CD14-positive monocyte (primary cell): ENCODE results near the gene KLHL24. TPM values are rescaled to one million over a fixed set of nuclear protein-coding genes. Genes with fewer than 3 reads are reported as not detected.

Experiments
- DNase-seq, 3 donors: peaks; one replicate each; pipeline ENCODE4 v3.0.0-alpha.2; 2011 to 2022
- H2AFZ ChIP-seq: 2 replicates; pipeline ENCODE4 v1.6.0; 2012; ENCODE audit warnings: mild to moderate bottlenecking, low read depth, low read length, inconsistent platforms; ENCODE audit not compliant: insufficient read depth, poor library complexity, severe bottlenecking
- H3K27ac ChIP-seq, 2 donors: 1 replicate in 1 of 2; 2 replicates in 1 of 2; pipeline ENCODE4 v1.5.1; 2012 to 2013; ENCODE audit warnings: low read length in 2 of 2, control low read depth in 1 of 2, inconsistent platforms in 1 of 2, low read depth in 1 of 2, mild to moderate bottlenecking in 1 of 2
- H3K27me3 ChIP-seq, 2 donors: one replicate each; pipeline versions ENCODE4 v1.6.0 to v1.6.1; 2011 to 2013; ENCODE audit warnings: low read length in 2 of 2; ENCODE audit not compliant: control insufficient read depth in 2 of 2, insufficient read depth in 2 of 2
- H3K36me3 ChIP-seq, 2 donors: replicated peaks in 1 of 2; 1 replicate in 1 of 2; 2 replicates in 1 of 2; pipeline versions ENCODE4 v1.5.1 to v1.6.1; 2012 to 2013; ENCODE audit warnings: low read length in 2 of 2, control low read depth in 1 of 2, inconsistent platforms in 1 of 2, mild to moderate bottlenecking in 1 of 2; ENCODE audit not compliant: insufficient read depth in 2 of 2, control insufficient read depth in 1 of 2
- H3K4me1 ChIP-seq, 2 donors: 1 replicate in 1 of 2; 2 replicates in 1 of 2; pipeline versions ENCODE4 v1.5.1 to v1.6.1; 2012 to 2013; ENCODE audit warnings: low read length in 2 of 2, control low read depth in 1 of 2, inconsistent platforms in 1 of 2, mild to moderate bottlenecking in 1 of 2, moderate library complexity in 1 of 2; ENCODE audit not compliant: insufficient read depth in 2 of 2, control insufficient read depth in 1 of 2
- H3K4me2 ChIP-seq: replicated peaks from 2 replicates; pipeline ENCODE3; 2012; ENCODE audit warnings: low read length, moderate library complexity, mild to moderate bottlenecking; ENCODE audit not compliant: poor library complexity, severe bottlenecking; ENCODE audit errors: extremely low read depth
- H3K4me3 ChIP-seq, 3 experiments: fragments of 200-600 bp in 1 of 3; sonication (generic) in 1 of 3; replicated peaks in 1 of 3; 1 replicate in 2 of 3; 2 replicates in 1 of 3; pipeline ENCODE4 v1.5.1; 2011 to 2013; ENCODE audit warnings: low read length in 3 of 3, mild to moderate bottlenecking in 3 of 3, control low read depth in 2 of 3, low read depth in 2 of 3, inconsistent platforms in 1 of 3, moderate library complexity in 1 of 3
- H3K79me2 ChIP-seq: 2 replicates; pipeline ENCODE4 v1.6.0; 2012; ENCODE audit warnings: mild to moderate bottlenecking, control low read depth, inconsistent platforms, low read length, moderate library complexity; ENCODE audit not compliant: insufficient read depth
- H3K9ac ChIP-seq: 2 replicates; pipeline ENCODE4 v1.6.0; 2017; ENCODE audit warnings: low read length, mild to moderate bottlenecking; ENCODE audit not compliant: insufficient read depth, poor library complexity, severe bottlenecking
- H3K9me3 ChIP-seq, 2 donors: replicated peaks in 1 of 2; 1 replicate in 1 of 2; 2 replicates in 1 of 2; pipeline versions ENCODE4 v1.5.1 to v1.6.1; 2012 to 2013; ENCODE audit warnings: low read length in 2 of 2, control low read depth in 1 of 2; ENCODE audit not compliant: control insufficient read depth in 1 of 2, insufficient read depth in 1 of 2
- H4K20me1 ChIP-seq: 2 replicates; pipeline ENCODE4 v1.6.0; 2012; ENCODE audit warnings: mild to moderate bottlenecking, low read length, control low read depth, moderate library complexity; ENCODE audit not compliant: insufficient read depth
- H3K27ac Mint-ChIP-seq, 7 donors: one replicate each; pipeline ENCODE4 v1.8.0; 2020; ENCODE audit warnings: mild to moderate bottlenecking in 7 of 7, mixed read lengths in 7 of 7, moderate library complexity in 6 of 7, inconsistent platforms in 2 of 7
- H3K27me3 Mint-ChIP-seq, 3 donors: one replicate each; pipeline ENCODE4 v1.8.0; 2021 to 2022; ENCODE audit warnings: low read depth in 3 of 3, mild to moderate bottlenecking in 3 of 3, mixed read lengths in 3 of 3, moderate library complexity in 3 of 3, inconsistent platforms in 1 of 3
- H3K36me3 Mint-ChIP-seq, 2 donors: one replicate each; pipeline ENCODE4 v1.8.0; 2020; ENCODE audit warnings: mixed read lengths in 2 of 2, inconsistent platforms in 1 of 2, mild to moderate bottlenecking in 1 of 2
- H3K4me1 Mint-ChIP-seq: one replicate; pipeline ENCODE4 v1.8.0; 2020; ENCODE audit warnings: mild to moderate bottlenecking, mixed read lengths
- H3K4me3 Mint-ChIP-seq, 2 donors: one replicate each; pipeline ENCODE4 v1.8.0; 2020; ENCODE audit warnings: mild to moderate bottlenecking in 2 of 2, mixed read lengths in 2 of 2, moderate library complexity in 1 of 2
- H3K9me3 Mint-ChIP-seq, 7 donors: one replicate each; pipeline ENCODE4 v1.8.0; 2020 to 2022; ENCODE audit warnings: mixed read lengths in 7 of 7, mild to moderate bottlenecking in 6 of 7, moderate library complexity in 6 of 7, inconsistent platforms in 2 of 7
- CTCF ChIP-seq: fragments of 200-600 bp; IDR thresholded peaks from one replicate; pipeline ENCODE4 v1.8.0; 2022; ENCODE audit warnings: antibody characterized with exemption, mild to moderate bottlenecking
- WGBS: methylation state at CpG from one replicate; pipeline ENCODE4 v1.1.5; 2013; ENCODE audit warnings: missing lambda C conversion rate; ENCODE audit not compliant: insufficient coverage; 5-methylcytosine and 5-hydroxymethylcytosine counted together
- intact Hi-C, 2 donors: fragments of 100-400 bp; cut with micrococcal nuclease; formaldehyde crosslinking; loops; one replicate each; pipeline versions ENCODE4 v1.15.0 to v1.15.1; 2023
- polyA plus RNA-seq, 3 donors: library from polyadenylated mRNA; depleted of rRNA in 1 of 3; unstranded in 2 of 3; stranded (reverse) in 1 of 3; fragments of 300-500 nt in 2 of 3; fragments of >200 nt in 1 of 3; fragmentation: Illumina TruSeq in 2 of 3; gene quantifications; 1 replicate in 2 of 3; 2 replicates in 1 of 3; pipeline ENCODE4 v1.2.3, GENCODE V29; 2012 to 2021

KLHL24 gene
- polyA plus RNA-seq, 3 donors = 24.1 to 31.7 (median 31.4) TPM

- H4K20me1 ChIP-seq = no peaks in the 10 kb centered on the region
- H3K79me2 ChIP-seq = no peaks in the 10 kb centered on the region
- no peaks in the 10 kb centered on the region for H3K36me3 Mint-ChIP-seq
- H3K9ac ChIP-seq = no peak overlapping the region
- H3K27me3 Mint-ChIP-seq = peaks cover 0 to 8% (median 0%) of the 10 kb centered on the region in 3 donors
- H2AFZ ChIP-seq = no peak overlapping the region
- H3K9me3 ChIP-seq = no peaks in the 10 kb centered on the region
- H3K27ac ChIP-seq = no peak overlapping the region
- H3K9me3 Mint-ChIP-seq = peaks cover 0 to 3% (median 0%) of the 10 kb centered on the region in 7 donors
- no peak overlapping the region for H3K4me3 Mint-ChIP-seq
- WGBS = 94% methylated on average over 3 of the region's 4 CpGs
- H3K27ac Mint-ChIP-seq = no peak overlapping the region
- H3K4me1 Mint-ChIP-seq = no peaks in the 10 kb centered on the region
- no peak overlapping the region for H3K4me2 ChIP-seq
- no peaks in the 10 kb centered on the region for H3K4me1 ChIP-seq
- intact Hi-C loops = no loop called here
- no peak for TF ChIP-seq CTCF
- no peak for DNase-seq
- H3K36me3 ChIP-seq = no peaks in the 10 kb centered on the region
- no peaks in the 10 kb centered on the region for H3K27me3 ChIP-seq
- H3K4me3 ChIP-seq = no peak overlapping the region
These were observed 16.4 kb upstream of the KLHL24 start for GRCh38 chr3:183619010-183619409.

- H3K4me2 ChIP-seq = no peak overlapping the region
- H3K79me2 ChIP-seq = no peaks in the 10 kb centered on the region
- Mint-ChIP-seq H3K4me1 (no peaks in the 10 kb centered on the region), H3K36me3 (no peaks in the 10 kb centered on the region), H3K9me3 (peaks cover 0 to 3% (median 0%) of the 10 kb centered on the region in 7 donors), H3K4me3 (no peak overlapping the region), H3K27ac (no peak overlapping the region), H3K27me3 (peaks cover 0 to 8% (median 0%) of the 10 kb centered on the region in 3 donors)
- no peaks in the 10 kb centered on the region for H3K27me3 ChIP-seq
- H3K9me3 ChIP-seq = no peaks in the 10 kb centered on the region
- no peak overlapping the region for H3K4me3 ChIP-seq
- H3K36me3 ChIP-seq = no peaks in the 10 kb centered on the region
- H3K27ac ChIP-seq = no peak overlapping the region
- no peaks in the 10 kb centered on the region for H4K20me1 ChIP-seq
- intact Hi-C loops = no loop called here
- H2AFZ ChIP-seq = no peak overlapping the region
- no peak for TF ChIP-seq CTCF
- no peak for DNase-seq
- no peak overlapping the region for H3K9ac ChIP-seq
- H3K4me1 ChIP-seq = no peaks in the 10 kb centered on the region
These were observed 15.7 kb upstream of the KLHL24 start for GRCh38 chr3:183619624-183620251.
